ENCODE data around the gene NAV3.

The NAV3 gene

GRCh38 chr12:78118486-78118885, 287.8 kb downstream of the NAV3 start:
- no peak for DNase-seq (ENCODE audit: low read depth)

DNA sequence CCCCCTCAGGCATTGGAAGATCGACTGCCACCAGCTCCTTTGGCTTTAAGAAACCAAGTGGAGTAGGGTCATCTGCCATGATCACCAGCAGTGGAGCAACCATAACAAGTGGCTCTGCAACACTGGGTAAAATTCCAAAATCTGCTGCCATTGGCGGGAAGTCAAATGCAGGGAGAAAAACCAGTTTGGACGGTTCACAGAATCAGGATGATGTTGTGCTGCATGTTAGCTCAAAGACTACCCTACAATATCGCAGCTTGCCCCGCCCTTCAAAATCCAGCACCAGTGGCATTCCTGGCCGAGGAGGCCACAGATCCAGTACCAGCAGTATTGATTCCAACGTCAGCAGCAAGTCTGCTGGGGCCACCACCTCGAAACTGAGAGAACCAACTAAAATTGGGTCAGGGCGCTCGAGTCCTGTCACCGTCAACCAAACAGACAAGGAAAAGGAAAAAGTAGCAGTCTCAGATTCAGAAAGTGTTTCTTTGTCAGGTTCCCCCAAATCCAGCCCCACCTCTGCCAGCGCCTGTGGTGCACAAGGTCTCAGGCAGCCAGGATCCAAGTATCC, 288.7 kb downstream of the NAV3 start:
- no peak for DNase-seq (ENCODE audit: low read depth)

GRCh38 chr12:78120306-78120705, 289.6 kb downstream of the NAV3 start:
- DNase-seq (ENCODE audit: low read depth), result no peak

- no peak for DNase-seq (ENCODE audit: low read depth)
Measured at GRCh38 chr12:78120866-78121560, 290.3 kb downstream of the NAV3 start.

DNA sequence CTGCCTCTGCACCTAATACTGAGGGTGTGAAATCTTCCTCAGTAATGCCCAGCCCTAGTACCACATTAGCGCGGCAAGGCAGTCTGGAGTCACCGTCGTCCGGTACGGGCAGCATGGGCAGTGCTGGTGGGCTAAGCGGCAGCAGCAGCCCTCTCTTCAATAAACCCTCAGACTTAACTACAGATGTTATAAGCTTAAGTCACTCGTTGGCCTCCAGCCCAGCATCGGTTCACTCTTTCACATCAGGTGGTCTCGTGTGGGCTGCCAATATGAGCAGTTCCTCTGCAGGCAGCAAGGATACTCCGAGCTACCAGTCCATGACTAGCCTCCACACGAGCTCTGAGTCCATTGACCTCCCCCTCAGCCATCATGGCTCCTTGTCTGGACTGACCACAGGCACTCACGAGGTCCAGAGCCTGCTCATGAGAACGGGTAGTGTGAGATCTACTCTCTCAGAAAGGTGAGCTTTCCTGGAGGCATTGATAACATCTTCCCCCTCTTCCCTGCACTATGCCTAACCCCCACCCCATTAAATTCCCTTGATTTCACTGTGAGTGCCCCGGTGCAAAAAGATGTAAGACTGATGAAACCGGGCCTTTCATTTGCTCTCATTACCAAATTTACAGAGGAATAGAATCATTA, 291.4 kb downstream of the NAV3 start:
- no peak for DNase-seq (ENCODE audit: low read depth)

GRCh38 chr12:78128211-78128610, 297.5 kb downstream of the NAV3 start:
- DNase-seq (ENCODE audit: low read depth), result no peak

- no peak for DNase-seq (ENCODE audit: low read depth)
Measured at GRCh38 chr12:78143717-78144116, 313.0 kb downstream of the NAV3 start.

GRCh38 chr12:78145398-78145797, 314.7 kb downstream of the NAV3 start:
- DNase-seq (ENCODE audit: low read depth), result no peak

DNA sequence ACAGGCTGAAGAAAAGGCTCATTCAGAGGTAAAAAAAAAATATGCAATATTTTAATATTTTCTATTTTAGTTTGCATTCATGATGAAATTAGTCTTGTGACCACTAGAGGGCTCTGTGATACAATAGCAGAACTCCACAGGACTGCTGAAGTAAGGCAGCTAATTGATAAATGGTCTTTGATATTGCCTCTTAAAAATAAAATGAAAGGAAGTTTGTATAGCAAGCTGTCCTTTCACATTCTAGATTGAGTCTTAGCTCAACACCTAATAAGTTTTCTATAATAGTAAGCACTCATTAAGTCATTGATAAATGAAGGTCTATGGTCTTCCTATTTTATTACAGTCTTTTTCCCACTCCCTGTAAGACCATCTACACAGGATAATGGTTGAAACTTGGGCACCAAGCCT, 315.7 kb downstream of the NAV3 start:
- DNase-seq (ENCODE audit: low read depth), result no peak

GRCh38 chr12:78149459-78149858, 318.8 kb downstream of the NAV3 start:
- no peak for DNase-seq (ENCODE audit: low read depth)

DNA sequence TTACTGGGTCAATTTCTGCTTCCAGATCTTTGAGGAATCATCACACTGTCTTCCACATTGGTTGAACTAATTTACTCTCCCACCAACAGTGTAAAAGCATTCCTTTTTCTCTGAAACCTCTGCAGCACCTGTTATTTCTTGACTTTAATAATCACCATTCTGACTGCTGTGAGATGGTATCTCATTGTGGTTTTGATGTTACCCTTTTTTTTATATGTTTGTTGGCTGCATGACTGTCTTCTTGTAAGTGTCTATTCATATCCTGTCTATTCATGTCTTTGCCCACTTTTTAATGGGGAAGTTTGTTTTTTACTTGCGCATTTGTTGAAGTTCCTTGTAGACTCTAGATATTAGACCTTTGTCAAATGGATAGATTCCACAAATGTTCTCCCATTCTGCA, 324.9 kb downstream of the NAV3 start:
- DNase-seq (ENCODE audit: low read depth), result no peak

DNA sequence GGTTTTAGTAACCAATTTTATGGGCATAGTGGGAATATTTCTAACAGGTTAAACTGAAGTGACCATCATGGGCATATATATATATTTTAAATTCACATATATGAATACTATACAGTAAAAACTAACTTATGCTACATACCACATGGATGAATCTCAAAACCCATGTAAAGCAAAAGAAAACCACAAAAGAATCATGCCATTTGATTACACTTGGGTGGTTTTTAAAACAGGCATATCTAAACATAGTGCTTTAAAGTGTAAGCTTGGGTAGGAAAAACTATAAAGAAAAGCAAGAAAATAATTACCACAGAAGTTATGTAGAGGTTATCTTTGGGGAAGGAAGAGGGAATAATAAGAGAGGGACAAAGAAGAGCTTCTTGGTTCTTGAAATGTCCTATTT, 326.1 kb downstream of the NAV3 start:
- DNase-seq (ENCODE audit: low read depth), result no peak

- no peak for DNase-seq (ENCODE audit: low read depth)
Measured at GRCh38 chr12:78157199-78157598, 326.5 kb downstream of the NAV3 start.

DNA sequence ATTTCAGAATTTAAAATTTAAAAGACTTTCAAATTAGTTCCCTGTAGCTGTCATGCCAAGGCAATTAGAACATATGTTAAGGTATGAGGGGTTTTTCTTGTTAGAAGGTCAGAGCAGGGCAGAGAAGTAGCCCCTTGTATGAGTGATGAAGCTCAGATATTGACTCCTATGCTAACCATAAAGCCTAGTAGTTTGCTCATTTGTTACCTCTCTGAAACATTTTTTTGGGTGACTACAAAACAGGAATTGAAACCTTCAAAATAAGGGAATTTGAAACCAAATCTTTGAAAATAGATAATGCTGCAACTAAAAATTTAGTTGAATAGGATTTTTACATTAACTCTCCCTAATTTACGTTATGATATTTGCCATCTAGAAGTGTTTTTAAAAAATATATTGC, 333.5 kb downstream of the NAV3 start:
- no peak for DNase-seq (ENCODE audit: low read depth)

DNA sequence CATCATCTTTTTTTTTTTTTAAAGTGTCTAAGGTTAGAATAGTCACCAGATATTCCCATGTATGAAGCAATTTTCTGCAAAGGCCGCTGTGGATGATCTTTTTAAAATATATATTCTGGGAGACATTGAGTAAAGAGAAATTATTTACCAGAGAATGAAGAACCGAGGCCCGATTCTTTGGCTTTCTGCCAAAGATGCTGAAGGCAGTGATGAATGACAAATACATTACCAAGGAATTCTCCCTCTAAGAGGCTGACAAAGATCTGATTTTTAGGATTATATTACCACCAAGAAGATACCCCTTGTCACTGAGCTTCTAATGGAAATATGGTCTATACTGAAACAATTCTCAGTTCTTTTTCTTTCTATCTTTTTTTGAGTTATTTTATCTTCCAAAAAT, 336.8 kb downstream of the NAV3 start:
- no peak for DNase-seq (ENCODE audit: low read depth)

DNA sequence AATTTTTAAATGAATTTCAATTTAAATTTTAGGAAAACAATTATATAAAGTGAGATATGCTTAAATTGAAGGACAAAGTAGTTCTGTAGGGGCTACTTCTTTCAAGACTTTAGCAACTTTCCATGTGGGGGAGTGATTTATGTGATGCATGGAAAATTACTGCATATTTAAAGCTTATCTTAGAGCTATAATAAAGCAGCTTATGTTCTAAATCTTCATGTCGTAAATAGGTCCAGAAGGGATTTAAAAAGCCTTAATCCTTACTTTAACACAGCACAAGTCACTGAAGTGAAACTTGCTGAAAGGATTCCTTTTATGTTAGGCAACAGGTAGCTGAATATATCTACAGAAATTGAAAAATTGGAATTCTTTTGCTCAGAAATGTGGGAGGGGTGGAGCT, 340.4 kb downstream of the NAV3 start:
- DNase-seq (ENCODE audit: low read depth), result no peak

GRCh38 chr12:78176643-78177042, 345.9 kb downstream of the NAV3 start:
- DNase-seq (ENCODE audit: low read depth), result no peak

DNA sequence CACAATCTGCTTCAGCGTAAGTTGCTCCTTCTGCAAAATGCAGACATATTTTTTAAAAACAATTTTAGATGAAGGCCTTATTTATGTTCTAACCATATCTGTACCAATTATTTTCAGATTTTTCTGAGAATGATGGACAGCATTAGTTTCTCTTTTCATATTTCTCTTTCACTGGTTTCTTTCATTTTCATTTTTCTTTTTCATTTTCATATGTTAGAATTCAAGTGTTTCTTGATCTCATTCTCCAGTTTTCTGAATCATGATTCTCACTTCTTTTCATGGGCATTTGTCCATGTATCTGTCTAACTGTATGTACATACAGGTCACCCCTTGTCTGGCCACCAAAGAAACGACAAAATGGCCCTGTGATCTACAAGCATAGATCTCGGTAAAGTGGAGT, 346.6 kb downstream of the NAV3 start:
- no peak for DNase-seq (ENCODE audit: low read depth)

GRCh38 chr12:78179346-78179745, 348.7 kb downstream of the NAV3 start:
- DNase-seq (ENCODE audit: low read depth), result no peak

- no peak for DNase-seq (ENCODE audit: low read depth)
Measured at GRCh38 chr12:78181544-78182162, 351.0 kb downstream of the NAV3 start.

DNA sequence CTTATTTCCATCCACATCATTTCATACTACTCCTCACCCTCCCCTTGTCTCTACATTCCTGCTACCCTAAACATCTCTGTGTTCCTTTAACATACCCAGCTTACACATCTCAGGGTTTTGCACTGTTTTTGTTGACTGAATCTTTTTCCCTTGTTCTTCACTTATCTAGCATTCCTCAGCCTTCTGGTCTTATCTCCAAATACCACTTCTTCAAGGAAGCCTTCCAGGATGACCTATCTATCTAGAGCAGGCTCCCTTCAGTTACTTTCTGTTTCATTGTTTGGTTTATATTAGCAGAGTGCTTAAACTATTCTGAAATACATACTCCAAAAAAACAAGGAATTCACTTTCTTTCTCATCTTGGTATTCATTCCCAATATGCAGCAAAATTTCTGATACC, 353.1 kb downstream of the NAV3 start:
- DNase-seq (ENCODE audit: low read depth), result no peak

- DNase-seq (ENCODE audit: low read depth), result no peak
Measured at GRCh38 chr12:78185109-78185508, 354.4 kb downstream of the NAV3 start.

DNA sequence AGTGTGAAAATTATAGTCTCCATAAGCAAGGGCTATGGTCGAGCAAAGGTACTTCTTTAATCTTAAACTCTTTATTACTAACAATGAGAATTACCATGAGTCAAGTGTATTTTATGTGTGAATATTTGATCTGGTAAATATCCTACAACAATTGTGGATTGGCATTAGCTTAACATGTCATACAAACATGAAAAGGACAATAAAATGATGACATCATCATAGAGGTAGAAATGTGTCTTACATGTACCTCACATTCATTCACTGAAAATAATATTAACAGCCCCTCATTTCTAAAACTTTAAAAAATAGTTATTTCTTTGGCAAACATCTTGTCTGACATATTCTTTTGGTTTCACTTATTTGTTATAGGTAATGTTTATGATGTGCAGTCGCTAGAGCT, 355.0 kb downstream of the NAV3 start:
- no peak for DNase-seq (ENCODE audit: low read depth)

Data from GM04503 (cell line).